HepG2 (cell line): ENCODE measurements around the gene RABGAP1L. TPM values are rescaled to one million over a fixed set of nuclear protein-coding genes. Genes with fewer than 3 reads are reported as not detected.
A peak's percentile ranks its signal among the peaks of the same experiment; 100 is the strongest.

Experiments
- ELF3 ChIP-seq: IDR thresholded peaks from 2 replicates; pipeline ENCODE4 v1.6.1; 2016; ENCODE audit warnings: missing genetic modification reagents, missing compliant biosample characterization
- HDAC2 ChIP-seq: sonication (generic); formaldehyde crosslinking; IDR thresholded peaks from 2 replicates; pipeline ENCODE4 v1.4.0; 2020; ENCODE audit warnings: missing genetic modification reagents
- HES4 ChIP-seq: sonication (generic); formaldehyde crosslinking; IDR thresholded peaks from 2 replicates; pipeline ENCODE4 v1.9.0; 2021; ENCODE audit warnings: mild to moderate bottlenecking, missing genetic modification reagents, borderline replicate concordance
- KAT8 ChIP-seq: IDR thresholded peaks from 2 replicates; pipeline ENCODE4 v1.6.1; 2016; ENCODE audit warnings: missing genetic modification reagents, missing compliant biosample characterization
- MXD4 ChIP-seq: IDR thresholded peaks from 2 replicates; pipeline ENCODE4 v1.6.1; 2016; ENCODE audit warnings: mild to moderate bottlenecking, missing biosample characterization, missing genetic modification reagents
- NFKBIZ ChIP-seq: IDR thresholded peaks from 2 replicates; pipeline ENCODE4 v1.6.1; 2018; ENCODE audit warnings: missing genetic modification reagents, missing compliant biosample characterization
- RARA ChIP-seq: IDR thresholded peaks from 2 replicates; pipeline ENCODE4 v1.6.1; 2016; ENCODE audit warnings: missing genetic modification reagents, missing compliant biosample characterization
- TARDBP ChIP-seq: sonication (generic); formaldehyde crosslinking; IDR thresholded peaks from 2 replicates; pipeline ENCODE4 v1.8.0; 2022; ENCODE audit warnings: mild to moderate bottlenecking, missing genetic modification reagents
- TFE3 ChIP-seq: IDR thresholded peaks from 2 replicates; pipeline ENCODE4 v1.6.1; 2016
- TP53 ChIP-seq: sonication (generic); formaldehyde crosslinking; conservative IDR thresholded peaks from 2 replicates; pipeline ENCODE4 v1.4.0; 2020; ENCODE audit warnings: missing genetic modification reagents
- ZBTB14 ChIP-seq: sonication (generic); formaldehyde crosslinking; IDR thresholded peaks from 2 replicates; pipeline ENCODE4 v1.4.0; 2020; ENCODE audit warnings: missing genetic modification reagents
- ZBTB42 ChIP-seq: sonication (generic); formaldehyde crosslinking; IDR thresholded peaks from 2 replicates; pipeline ENCODE4 v1.5.0; 2020; ENCODE audit warnings: mild to moderate bottlenecking, missing genetic modification reagents
- ZNF362 ChIP-seq: sonication (generic); formaldehyde crosslinking; IDR thresholded peaks from 2 replicates; pipeline ENCODE4 v1.4.0; 2020; ENCODE audit warnings: missing genetic modification reagents, mild to moderate bottlenecking, borderline replicate concordance
- ZNF382 ChIP-seq: sonication (generic); formaldehyde crosslinking; IDR thresholded peaks from 2 replicates; pipeline ENCODE4 v1.5.0; 2020; ENCODE audit warnings: missing genetic modification reagents, mild to moderate bottlenecking, borderline replicate concordance
- ZNF414 ChIP-seq: sonication (generic); formaldehyde crosslinking; IDR thresholded peaks from 2 replicates; pipeline ENCODE4 v1.5.0; 2020; ENCODE audit warnings: missing genetic modification reagents
- ZNF878 ChIP-seq: sonication (generic); formaldehyde crosslinking; IDR thresholded peaks from 2 replicates; pipeline ENCODE4 v1.8.1; 2023; ENCODE audit warnings: mild to moderate bottlenecking, missing genetic modification reagents, moderate library complexity
- polyA plus RNA-seq, 8 experiments: library from polyadenylated mRNA; depleted of rRNA in 3 of 8; stranded (reverse) in 7 of 8; unstranded in 1 of 8; fragments of >200 nt; fragmentation: Illumina TruSeq in 4 of 8; extraction: Trizol in 4 of 8; gene quantifications; 2 replicates each; pipeline versions ENCODE4 v1.2.1 to v1.2.3, GENCODE V29; 2011 to 2016; ENCODE audit warnings: low read depth in 4 of 8, missing spikeins in 1 of 8, mixed read lengths in 1 of 8; ENCODE audit not compliant: insufficient read depth in 1 of 8
- total RNA-seq, 5 experiments: library from RNA; depleted of rRNA; stranded (reverse); fragments of >200 nt; fragmentation: Illumina TruSeq; extraction: Trizol; gene quantifications; 2 replicates each; pipeline ENCODE4 v1.2.3, GENCODE V29; 2016; ENCODE audit warnings: low read depth in 1 of 5
- TF ChIP-seq, protein P1 (sequence below): sonication (generic); formaldehyde crosslinking; IDR thresholded peaks from 2 replicates; pipeline ENCODE4 v1.5.1; 2020; ENCODE audit warnings: missing genetic modification reagents, mild to moderate bottlenecking, borderline replicate concordance
- TF ChIP-seq, protein P2 (sequence below): sonication (generic); formaldehyde crosslinking; IDR thresholded peaks from 2 replicates; pipeline ENCODE4 v1.5.1; 2020; ENCODE audit warnings: mild to moderate bottlenecking, missing genetic modification reagents
- TF ChIP-seq, protein P3 (sequence below): sonication (generic); formaldehyde crosslinking; IDR thresholded peaks from 2 replicates; pipeline ENCODE4 v1.5.0; 2020; ENCODE audit warnings: mild to moderate bottlenecking, missing genetic modification reagents

RABGAP1L gene
- total and polyA plus RNA-seq, 2 of the 13 experiments (the other 11 are each of a cell fraction or from before 2014, with no cell fraction given), result 7.9 to 22.6 TPM

DNA sequence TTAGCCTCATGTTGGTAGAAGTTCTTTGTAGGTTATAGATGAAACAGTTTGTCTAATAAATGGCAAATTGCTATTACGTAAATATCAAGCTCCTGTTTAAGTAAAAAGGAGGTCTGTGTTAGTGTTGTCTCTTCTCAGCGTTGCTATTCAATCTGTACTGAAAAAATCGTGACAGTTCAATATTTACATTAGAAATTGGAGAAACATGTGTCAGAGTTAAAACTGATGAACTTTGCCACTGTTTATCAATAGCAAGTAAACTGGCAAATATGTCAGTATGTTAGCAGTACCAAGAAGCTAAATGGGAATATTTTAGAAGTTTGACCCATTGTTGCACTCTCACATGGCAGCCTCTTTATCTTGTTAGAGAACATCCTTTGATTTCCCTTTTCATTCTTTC lies 506.9 kb downstream of the RABGAP1L start (continued):
- TF ChIP-seq, protein P1, sequence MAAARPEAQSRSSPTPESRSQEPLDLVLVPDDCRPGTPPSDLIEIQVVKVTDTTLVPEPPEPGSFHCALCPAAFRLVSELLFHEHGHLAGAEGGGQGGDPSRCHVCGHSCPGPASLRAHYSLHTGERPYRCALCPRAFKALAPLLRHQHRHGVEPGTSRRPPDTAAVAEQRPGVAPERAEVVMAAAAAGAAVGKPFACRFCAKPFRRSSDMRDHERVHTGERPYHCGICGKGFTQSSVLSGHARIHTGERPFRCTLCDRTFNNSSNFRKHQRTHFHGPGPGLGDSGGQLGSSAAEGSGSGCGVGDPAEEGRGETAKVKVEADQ, result no peak
- TF ChIP-seq ZNF362 (CRISPR knock-in tag) (peak; percentile 86), ELF3 (CRISPR knock-in tag) (peak; percentile 81), ZNF878 (CRISPR knock-in tag) (peak; percentile 21; the same call in 1 of the 2 replicates), KAT8 (CRISPR knock-in tag) (peak; percentile 48; the same call in 1 of the 2 replicates), NFKBIZ (CRISPR knock-in tag) (peak; percentile 39; the same call in 1 of the 2 replicates), HES4 (no peak), ZBTB42 (CRISPR knock-in tag) (no peak), TFE3 (CRISPR knock-in tag) (peak; percentile 37; the same call in 1 of the 2 replicates), TARDBP (CRISPR knock-in tag) (peak; percentile 62; the same call in 1 of the 2 replicates), HDAC2 (CRISPR knock-in tag) (peak; percentile 83), MXD4 (CRISPR knock-in tag) (peak; percentile 50; the same call in 1 of the 2 replicates), ZNF414 (0 out of 2 replicates have a peak, but pooled peaks have one; percentile 62), ZNF382 (CRISPR knock-in tag) (no peak), RARA (peak; percentile 90), TP53 (CRISPR knock-in tag) (no peak), ZBTB14 (CRISPR knock-in tag) (no peak)
- TF ChIP-seq, protein P2, sequence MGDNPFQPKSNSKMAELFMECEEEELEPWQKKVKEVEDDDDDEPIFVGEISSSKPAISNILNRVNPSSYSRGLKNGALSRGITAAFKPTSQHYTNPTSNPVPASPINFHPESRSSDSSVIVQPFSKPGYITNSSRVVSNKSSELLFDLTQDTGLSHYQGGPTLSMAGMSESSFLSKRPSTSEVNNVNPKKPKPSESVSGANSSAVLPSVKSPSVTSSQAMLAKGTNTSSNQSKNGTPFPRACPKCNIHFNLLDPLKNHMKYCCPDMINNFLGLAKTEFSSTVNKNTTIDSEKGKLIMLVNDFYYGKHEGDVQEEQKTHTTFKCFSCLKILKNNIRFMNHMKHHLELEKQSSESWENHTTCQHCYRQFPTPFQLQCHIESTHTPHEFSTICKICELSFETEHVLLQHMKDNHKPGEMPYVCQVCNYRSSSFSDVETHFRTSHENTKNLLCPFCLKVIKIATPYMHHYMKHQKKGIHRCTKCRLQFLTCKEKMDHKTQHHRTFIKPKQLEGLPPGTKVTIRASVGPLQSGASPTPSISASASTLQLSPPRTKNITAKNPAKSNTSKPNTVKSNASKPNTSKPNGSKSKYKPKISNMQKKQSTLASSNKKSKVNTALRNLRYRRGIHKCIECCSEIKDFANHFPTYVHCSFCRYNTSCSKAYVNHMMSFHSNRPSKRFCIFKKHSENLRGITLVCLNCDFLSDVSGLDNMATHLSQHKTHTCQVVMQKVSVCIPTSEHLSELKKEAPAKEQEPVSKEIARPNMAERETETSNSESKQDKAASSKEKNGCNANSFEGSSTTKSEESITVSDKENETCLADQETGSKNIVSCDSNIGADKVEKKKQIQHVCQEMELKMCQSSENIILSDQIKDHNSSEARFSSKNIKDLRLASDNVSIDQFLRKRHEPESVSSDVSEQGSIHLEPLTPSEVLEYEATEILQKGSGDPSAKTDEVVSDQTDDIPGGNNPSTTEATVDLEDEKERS (CRISPR knock-in tag), result no peak
- TF ChIP-seq, protein P3, sequence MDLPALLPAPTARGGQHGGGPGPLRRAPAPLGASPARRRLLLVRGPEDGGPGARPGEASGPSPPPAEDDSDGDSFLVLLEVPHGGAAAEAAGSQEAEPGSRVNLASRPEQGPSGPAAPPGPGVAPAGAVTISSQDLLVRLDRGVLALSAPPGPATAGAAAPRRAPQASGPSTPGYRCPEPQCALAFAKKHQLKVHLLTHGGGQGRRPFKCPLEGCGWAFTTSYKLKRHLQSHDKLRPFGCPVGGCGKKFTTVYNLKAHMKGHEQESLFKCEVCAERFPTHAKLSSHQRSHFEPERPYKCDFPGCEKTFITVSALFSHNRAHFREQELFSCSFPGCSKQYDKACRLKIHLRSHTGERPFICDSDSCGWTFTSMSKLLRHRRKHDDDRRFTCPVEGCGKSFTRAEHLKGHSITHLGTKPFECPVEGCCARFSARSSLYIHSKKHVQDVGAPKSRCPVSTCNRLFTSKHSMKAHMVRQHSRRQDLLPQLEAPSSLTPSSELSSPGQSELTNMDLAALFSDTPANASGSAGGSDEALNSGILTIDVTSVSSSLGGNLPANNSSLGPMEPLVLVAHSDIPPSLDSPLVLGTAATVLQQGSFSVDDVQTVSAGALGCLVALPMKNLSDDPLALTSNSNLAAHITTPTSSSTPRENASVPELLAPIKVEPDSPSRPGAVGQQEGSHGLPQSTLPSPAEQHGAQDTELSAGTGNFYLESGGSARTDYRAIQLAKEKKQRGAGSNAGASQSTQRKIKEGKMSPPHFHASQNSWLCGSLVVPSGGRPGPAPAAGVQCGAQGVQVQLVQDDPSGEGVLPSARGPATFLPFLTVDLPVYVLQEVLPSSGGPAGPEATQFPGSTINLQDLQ (CRISPR knock-in tag), result no peak
